ENCODE results near the gene GALNT2.

Gene GALNT2

DNA sequence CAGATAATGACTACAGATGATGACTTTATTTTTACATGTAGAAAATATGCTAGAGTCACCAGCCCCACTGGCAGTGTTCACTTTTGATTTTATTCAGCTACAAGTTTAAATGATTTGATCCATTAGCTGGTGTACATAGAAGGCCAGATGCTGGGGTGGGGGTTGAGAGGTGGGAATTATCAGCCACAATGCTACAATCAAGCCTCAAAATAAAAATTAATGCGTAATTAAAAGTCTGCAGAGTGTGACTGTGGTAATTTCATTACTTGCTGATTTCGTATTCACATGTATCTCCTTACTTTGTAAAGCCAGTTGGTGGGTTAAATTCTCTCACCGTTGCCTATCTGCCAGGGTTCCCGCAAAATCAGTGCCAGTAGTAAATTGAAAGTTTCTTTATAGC, 109.3 kb downstream of the GALNT2 start:
- H3K4me3 ChIP-seq (ENCODE audit: low read depth, low read length) = no peak overlapping the region
- no peaks in the 10 kb centered on the region for H3K36me3 ChIP-seq (replicated peaks)
- no peak for DNase-seq
- in situ Hi-C loops (cut with HindIII; ENCODE audit: low pct_ligation_motif_present, low sequenced_read_pairs) = no loop called here
- H3K27ac ChIP-seq = no peak overlapping the region
- H3K27me3 ChIP-seq (replicated peaks) = no peaks in the 10 kb centered on the region
- no peak for TF ChIP-seq CTCF (IDR thresholded peaks at IDR 0.05; ENCODE audit: low read depth, low read length, missing control alignments)

DNA sequence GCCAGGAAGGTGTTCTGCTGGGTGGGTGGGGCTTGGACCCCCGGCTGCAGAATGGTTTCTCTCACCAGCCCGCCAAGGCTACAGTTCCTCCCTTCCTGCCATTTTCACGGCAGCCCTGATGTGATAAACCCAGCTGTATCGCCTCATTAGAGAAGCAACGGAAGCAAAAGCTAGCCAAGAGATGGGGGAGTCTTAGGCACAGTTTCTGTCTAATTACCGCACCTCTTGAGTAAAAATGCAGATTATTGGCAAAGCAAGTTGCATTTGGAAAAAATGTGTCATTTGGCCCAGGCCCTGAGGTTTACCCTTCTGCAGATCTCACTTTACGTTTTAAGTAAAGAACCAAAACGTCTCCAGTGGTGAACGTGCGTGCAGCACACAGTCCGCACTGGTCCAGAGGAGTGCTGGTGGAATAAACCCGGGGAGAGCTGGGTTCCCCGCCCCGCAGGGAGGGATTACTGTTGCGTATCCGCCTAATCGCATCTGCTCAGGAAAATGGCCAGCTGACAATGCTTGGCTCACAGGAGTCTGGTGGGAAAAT, 109.9 kb downstream of the GALNT2 start:
- H3K27ac ChIP-seq = no peak overlapping the region
- no peaks in the 10 kb centered on the region for H3K27me3 ChIP-seq (replicated peaks)
- no peaks in the 10 kb centered on the region for H3K36me3 ChIP-seq (replicated peaks)
- TF ChIP-seq CTCF (IDR thresholded peaks at IDR 0.05; ENCODE audit: low read depth, low read length, missing control alignments) = no peak
- in situ Hi-C loops (cut with HindIII; ENCODE audit: low pct_ligation_motif_present, low sequenced_read_pairs) = no loop called here
- H3K4me3 ChIP-seq (ENCODE audit: low read depth, low read length) = no peak overlapping the region
- DNase-seq = no peak

- TF ChIP-seq CTCF (IDR thresholded peaks at IDR 0.05; ENCODE audit: low read depth, low read length, missing control alignments) = no peak
- no peaks in the 10 kb centered on the region for H3K36me3 ChIP-seq (replicated peaks)
- in situ Hi-C loops (cut with HindIII; ENCODE audit: low pct_ligation_motif_present, low sequenced_read_pairs) = no loop called here
- H3K4me3 ChIP-seq (ENCODE audit: low read depth, low read length) = no peak overlapping the region
- no peak for DNase-seq
- no peaks in the 10 kb centered on the region for H3K27me3 ChIP-seq (replicated peaks)
- no peak overlapping the region for H3K27ac ChIP-seq
These were observed 112.2 kb downstream of the GALNT2 start for GRCh38 chr1:230179249-230179648.

GRCh38 chr1:230185076-230186001, 118.3 kb downstream of the GALNT2 start:
- Histone ChIP-seq H3K27me3 (replicated peaks) (no peaks in the 10 kb centered on the region), H3K4me3 (ENCODE audit: low read depth, low read length) (no peak overlapping the region), H3K36me3 (replicated peaks) (no peaks in the 10 kb centered on the region), H3K27ac (no peak overlapping the region)
- DNase-seq = no peak
- no peak for TF ChIP-seq CTCF (IDR thresholded peaks at IDR 0.05; ENCODE audit: low read depth, low read length, missing control alignments)
- in situ Hi-C loops (cut with HindIII; ENCODE audit: low pct_ligation_motif_present, low sequenced_read_pairs) = no loop called here

DNA sequence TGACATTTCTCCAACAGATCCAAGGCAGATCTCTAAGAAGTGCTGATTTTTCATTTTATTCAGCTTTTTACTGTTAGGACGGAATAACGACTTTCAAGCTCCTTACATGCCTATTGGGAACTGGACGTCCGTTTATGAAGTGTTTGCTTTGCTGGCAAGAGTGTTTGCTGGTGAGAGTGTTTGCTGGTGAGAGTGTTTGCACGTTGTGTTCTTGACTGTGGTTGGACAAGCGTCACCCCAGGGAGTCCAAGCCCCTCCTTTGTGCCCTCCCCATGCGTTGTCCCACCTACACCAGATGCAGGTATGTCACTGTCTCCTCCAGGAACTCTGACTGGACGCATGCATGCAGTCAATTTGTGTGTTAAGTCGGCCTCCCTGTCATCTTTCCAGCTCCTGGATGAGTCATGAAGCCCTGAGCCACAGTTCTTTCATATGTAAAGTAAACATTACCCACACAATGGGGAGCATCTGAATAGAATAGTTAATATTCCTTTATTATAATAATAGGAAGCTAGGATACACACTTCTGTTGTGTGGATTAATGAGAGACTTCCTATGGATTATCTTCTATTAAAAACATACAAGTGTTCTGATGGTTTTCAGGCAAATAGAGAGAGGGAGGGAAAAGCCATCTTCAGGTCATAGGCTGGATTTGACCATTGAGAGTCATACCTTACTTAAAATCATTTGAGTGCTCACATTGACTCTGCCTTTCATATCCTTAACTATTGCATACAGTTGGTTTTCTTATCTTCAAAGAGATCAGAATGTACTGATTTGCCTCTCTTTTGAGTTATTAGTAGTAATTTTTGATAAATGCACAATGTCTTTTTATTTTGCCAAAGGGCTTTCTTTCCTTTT, 119.2 kb downstream of the GALNT2 start:
- Histone ChIP-seq H3K36me3 (replicated peaks) (no peaks in the 10 kb centered on the region), H3K27ac (no peak overlapping the region), H3K27me3 (replicated peaks) (no peaks in the 10 kb centered on the region), H3K4me3 (ENCODE audit: low read depth, low read length) (no peak overlapping the region)
- no peak for TF ChIP-seq CTCF (IDR thresholded peaks at IDR 0.05; ENCODE audit: low read depth, low read length, missing control alignments)
- in situ Hi-C loops (cut with HindIII; ENCODE audit: low pct_ligation_motif_present, low sequenced_read_pairs) = no loop called here
- DNase-seq = peak; percentile 85
